SK-N-SH (cell line): ENCODE data around the gene BLCAP. TPM values are rescaled to one million over a fixed set of nuclear protein-coding genes. Genes with fewer than 3 reads are reported as not detected.
"Not testable (repeated sequence)": the region's sequence is repeated elsewhere in the genome, so short reads cannot be mapped to it uniquely, and the experiment has no call there.

ENCODE experiments used
- CTCF ChIA-PET: fragments of 300-600, 350-600 bp; formaldehyde crosslinking; extraction: SDS; loops from one replicate; lab custom pipeline; 2021; lab: Yijun Ruan, JAX
- POLR2A ChIA-PET: fragments of 350-600 bp; sonication (Branson Sonifier 250); formaldehyde crosslinking; extraction: SDS; loops from one replicate; lab custom pipeline; 2020; ENCODE audit warnings: antibody characterized with exemption, inconsistent platforms; lab: Yijun Ruan, JAX
- DNase-seq: peaks from one replicate; pipeline ENCODE4 v3.0.0; 2012
- H2AFZ ChIP-seq: fragments of 200-600 bp; sonication (generic); 2 replicates; pipeline ENCODE4 v1.8.1; 2016; ENCODE audit warnings: antibody characterized with exemption, mild to moderate bottlenecking, low read depth
- H3F3A ChIP-seq: fragments of 200-600 bp; sonication (generic); replicated peaks from 2 replicates; pipeline ENCODE3; 2016; ENCODE audit warnings: antibody characterized with exemption, mild to moderate bottlenecking; ENCODE audit not compliant: insufficient read depth
- H3K27ac ChIP-seq, 2 experiments: fragments of 200-500 bp in 1 of 2; fragments of 200-600 bp in 1 of 2; sonication (Bioruptor generic) in 1 of 2; sonication (generic), shearing (Covaris generic) in 1 of 2; 2 replicates each; pipeline versions ENCODE4 v1.5.1 to v1.6.1; 2014 to 2016; ENCODE audit warnings: low read depth in 2 of 2, inconsistent platforms in 1 of 2, low read length in 1 of 2, mild to moderate bottlenecking in 1 of 2, mixed read lengths in 1 of 2
- H3K27me3 ChIP-seq: fragments of 200-600 bp; sonication (generic), shearing (Covaris generic); 2 replicates; pipeline ENCODE4 v1.6.1; 2016; ENCODE audit warnings: mixed run types; ENCODE audit not compliant: insufficient read depth
- H3K36me3 ChIP-seq, 2 experiments: fragments of 200-500 bp in 1 of 2; fragments of 200-600 bp in 1 of 2; sonication (Bioruptor generic) in 1 of 2; sonication (generic) in 1 of 2; replicated peaks in 1 of 2; 2 replicates each; pipeline versions ENCODE3 to v1.5.1; 2014 to 2016; ENCODE audit warnings: low read length in 1 of 2, mild to moderate bottlenecking in 1 of 2; ENCODE audit not compliant: insufficient read depth in 2 of 2, control insufficient read depth in 1 of 2
- H3K4me1 ChIP-seq, 2 experiments: fragments of 200-500 bp in 1 of 2; fragments of 200-600 bp in 1 of 2; sonication (Bioruptor generic) in 1 of 2; sonication (generic), shearing (Covaris generic) in 1 of 2; 2 replicates each; pipeline versions ENCODE4 v1.5.1 to v1.6.1; 2014 to 2016; ENCODE audit warnings: low read depth in 1 of 2, low read length in 1 of 2, mixed run types in 1 of 2; ENCODE audit not compliant: insufficient read depth in 2 of 2, control insufficient read depth in 1 of 2
- H3K4me2 ChIP-seq: fragments of 200-600 bp; sonication (generic), shearing (Covaris generic); 2 replicates; pipeline ENCODE4 v1.6.1; 2017; ENCODE audit warnings: mixed run types
- H3K4me3 ChIP-seq, 2 experiments: fragments of 200-500 bp in 1 of 2; fragments of 200-600 bp in 1 of 2; sonication (Bioruptor generic) in 1 of 2; sonication (generic), shearing (Covaris generic) in 1 of 2; 2 replicates each; pipeline versions ENCODE4 v1.5.1 to v1.8.1; 2014 to 2016; ENCODE audit warnings: low read depth in 2 of 2, inconsistent platforms in 1 of 2, low read length in 1 of 2, mild to moderate bottlenecking in 1 of 2, mixed read lengths in 1 of 2, moderate library complexity in 1 of 2
- H3K79me2 ChIP-seq: fragments of 200-600 bp; sonication (generic); 2 replicates; pipeline ENCODE4 v1.8.1; 2017; ENCODE audit warnings: mild to moderate bottlenecking; ENCODE audit not compliant: insufficient read depth
- H3K9ac ChIP-seq: fragments of 200-600 bp; sonication (generic); 2 replicates; pipeline ENCODE4 v1.6.1; 2017; ENCODE audit warnings: mixed run types
- H3K9me2 ChIP-seq: fragments of 200-600 bp; sonication (generic); 2 replicates; pipeline ENCODE4 v1.6.1; 2017; ENCODE audit warnings: mixed run types
- H3K9me3 ChIP-seq: fragments of 200-600 bp; sonication (generic); 2 replicates; pipeline ENCODE4 v1.6.1; 2017; ENCODE audit warnings: mixed run types, mild to moderate bottlenecking, moderate library complexity
- H4K20me1 ChIP-seq: fragments of 200-600 bp; sonication (generic); 2 replicates; pipeline ENCODE4 v1.6.1; 2017; ENCODE audit warnings: mild to moderate bottlenecking, mixed run types; ENCODE audit not compliant: insufficient read depth
- FOSL2 ChIP-seq: IDR thresholded peaks from 2 replicates; pipeline ENCODE4 v1.4.0; 2012; ENCODE audit warnings: low read depth, mild to moderate bottlenecking, moderate library complexity, borderline replicate concordance
- GABPA ChIP-seq: IDR thresholded peaks from 2 replicates; pipeline ENCODE4 v1.4.0; 2012; ENCODE audit warnings: low read depth, mild to moderate bottlenecking
- MEF2A ChIP-seq: IDR thresholded peaks from 2 replicates; pipeline ENCODE4 v1.4.0; 2012; ENCODE audit warnings: low read depth, borderline replicate concordance
- RCOR1 ChIP-seq: fragments of 150-350 bp; IDR thresholded peaks from 2 replicates; pipeline ENCODE4 v1.6.1; 2017; ENCODE audit warnings: antibody characterized with exemption, low read length
- RFX5 ChIP-seq: IDR thresholded peaks from 2 replicates; pipeline ENCODE4 v1.6.1; 2012; ENCODE audit warnings: mild to moderate bottlenecking, improper control_type of control experiment, low read length
- SIN3A ChIP-seq: IDR thresholded peaks from 2 replicates; pipeline ENCODE4 v1.6.1; 2012; ENCODE audit warnings: low read depth, mild to moderate bottlenecking, low read length, moderate library complexity, borderline replicate concordance
- SMC3 ChIP-seq: IDR thresholded peaks from 2 replicates; pipeline ENCODE4 v1.6.1; 2012; ENCODE audit warnings: low read depth, low read length, improper control_type of control experiment
- TCF12 ChIP-seq: IDR thresholded peaks from 2 replicates; pipeline ENCODE4 v1.4.0; 2012
- TEAD4 ChIP-seq: IDR thresholded peaks from 2 replicates; pipeline ENCODE4 v1.4.0; 2012; ENCODE audit warnings: mild to moderate bottlenecking, borderline replicate concordance; ENCODE audit not compliant: insufficient read depth
- YY1 ChIP-seq: IDR thresholded peaks from 2 replicates; pipeline ENCODE4 v1.4.0; 2012; ENCODE audit warnings: low read depth, mild to moderate bottlenecking
- WGBS: methylation state at CpG from one replicate; pipeline ENCODE4 v1.1.6; 2017; ENCODE audit warnings: low lambda C conversion rate; 5-methylcytosine and 5-hydroxymethylcytosine counted together
- polyA plus RNA-seq, 3 experiments: library from polyadenylated mRNA; depleted of rRNA; stranded (reverse); fragments of >200 nt; gene quantifications; 2 replicates each; pipeline ENCODE4 v1.2.3, GENCODE V29; 2012
- TF ChIP-seq, protein P1 (sequence below): IDR thresholded peaks from 2 replicates; pipeline ENCODE4 v1.4.0; 2012; ENCODE audit warnings: low read depth, borderline replicate concordance
- TF ChIP-seq, protein P2 (sequence below): IDR thresholded peaks from 2 replicates; pipeline ENCODE4 v1.4.0; 2012; ENCODE audit warnings: low read depth
- TF ChIP-seq, protein P3 (sequence below): fragments of 200-600 bp; sonication (generic); IDR thresholded peaks from 2 replicates; pipeline ENCODE4 v1.6.1; 2017; ENCODE audit warnings: antibody characterized with exemption, mild to moderate bottlenecking, moderate library complexity

BLCAP gene
- polyA plus RNA-seq, 1 of the 3 experiments (the other 2 are of a cell fraction): 55.8 TPM

DNA sequence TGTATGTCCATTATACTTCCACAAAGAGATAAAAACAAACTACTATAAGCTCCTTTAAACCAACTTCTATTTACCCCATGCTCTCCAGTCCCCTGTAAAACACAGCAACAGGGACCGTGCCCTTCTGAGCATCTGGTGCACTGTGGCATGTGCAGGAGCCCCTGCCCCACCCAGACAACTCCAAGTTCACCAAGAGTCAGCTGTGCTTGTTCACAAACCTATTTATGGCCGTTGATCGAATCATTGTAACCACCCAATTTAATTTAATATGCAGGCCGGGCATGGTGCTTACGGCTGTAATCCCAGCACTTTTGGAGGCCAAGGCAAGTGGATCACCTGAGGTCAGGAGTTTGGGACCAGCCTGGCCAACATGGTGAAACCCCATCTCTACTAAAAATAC, 13.7 kb upstream of the BLCAP start:
- Histone ChIP-seq H3K4me2 (no peak overlapping the region), H3K79me2 (no peaks in the 10 kb centered on the region), H3F3A (no peaks in the 10 kb centered on the region), H3K4me1 (no peaks in the 10 kb centered on the region), H3K4me3 (no peak overlapping the region), H3K36me3 (no peaks in the 10 kb centered on the region), H2AFZ (no peak overlapping the region), H4K20me1 (no peaks in the 10 kb centered on the region)
- POLR2A ChIA-PET: no interaction called here
- no peak for TF ChIP-seq SIN3A
- no peak for TF ChIP-seq SMC3
- TF ChIP-seq, protein P1, sequence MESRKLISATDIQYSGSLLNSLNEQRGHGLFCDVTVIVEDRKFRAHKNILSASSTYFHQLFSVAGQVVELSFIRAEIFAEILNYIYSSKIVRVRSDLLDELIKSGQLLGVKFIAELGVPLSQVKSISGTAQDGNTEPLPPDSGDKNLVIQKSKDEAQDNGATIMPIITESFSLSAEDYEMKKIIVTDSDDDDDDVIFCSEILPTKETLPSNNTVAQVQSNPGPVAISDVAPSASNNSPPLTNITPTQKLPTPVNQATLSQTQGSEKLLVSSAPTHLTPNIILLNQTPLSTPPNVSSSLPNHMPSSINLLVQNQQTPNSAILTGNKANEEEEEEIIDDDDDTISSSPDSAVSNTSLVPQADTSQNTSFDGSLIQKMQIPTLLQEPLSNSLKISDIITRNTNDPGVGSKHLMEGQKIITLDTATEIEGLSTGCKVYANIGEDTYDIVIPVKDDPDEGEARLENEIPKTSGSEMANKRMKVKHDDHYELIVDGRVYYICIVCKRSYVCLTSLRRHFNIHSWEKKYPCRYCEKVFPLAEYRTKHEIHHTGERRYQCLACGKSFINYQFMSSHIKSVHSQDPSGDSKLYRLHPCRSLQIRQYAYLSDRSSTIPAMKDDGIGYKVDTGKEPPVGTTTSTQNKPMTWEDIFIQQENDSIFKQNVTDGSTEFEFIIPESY: no peak
- TF ChIP-seq TEAD4: no peak
- TF ChIP-seq, protein P2, sequence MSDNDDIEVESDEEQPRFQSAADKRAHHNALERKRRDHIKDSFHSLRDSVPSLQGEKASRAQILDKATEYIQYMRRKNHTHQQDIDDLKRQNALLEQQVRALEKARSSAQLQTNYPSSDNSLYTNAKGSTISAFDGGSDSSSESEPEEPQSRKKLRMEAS: no peak
- TF ChIP-seq RCOR1: no peak
- no peak for TF ChIP-seq GABPA
- no peak for TF ChIP-seq MEF2A
- TF ChIP-seq YY1: no peak
- TF ChIP-seq TCF12: no peak
- no peak for TF ChIP-seq RFX5
- TF ChIP-seq, protein P3, sequence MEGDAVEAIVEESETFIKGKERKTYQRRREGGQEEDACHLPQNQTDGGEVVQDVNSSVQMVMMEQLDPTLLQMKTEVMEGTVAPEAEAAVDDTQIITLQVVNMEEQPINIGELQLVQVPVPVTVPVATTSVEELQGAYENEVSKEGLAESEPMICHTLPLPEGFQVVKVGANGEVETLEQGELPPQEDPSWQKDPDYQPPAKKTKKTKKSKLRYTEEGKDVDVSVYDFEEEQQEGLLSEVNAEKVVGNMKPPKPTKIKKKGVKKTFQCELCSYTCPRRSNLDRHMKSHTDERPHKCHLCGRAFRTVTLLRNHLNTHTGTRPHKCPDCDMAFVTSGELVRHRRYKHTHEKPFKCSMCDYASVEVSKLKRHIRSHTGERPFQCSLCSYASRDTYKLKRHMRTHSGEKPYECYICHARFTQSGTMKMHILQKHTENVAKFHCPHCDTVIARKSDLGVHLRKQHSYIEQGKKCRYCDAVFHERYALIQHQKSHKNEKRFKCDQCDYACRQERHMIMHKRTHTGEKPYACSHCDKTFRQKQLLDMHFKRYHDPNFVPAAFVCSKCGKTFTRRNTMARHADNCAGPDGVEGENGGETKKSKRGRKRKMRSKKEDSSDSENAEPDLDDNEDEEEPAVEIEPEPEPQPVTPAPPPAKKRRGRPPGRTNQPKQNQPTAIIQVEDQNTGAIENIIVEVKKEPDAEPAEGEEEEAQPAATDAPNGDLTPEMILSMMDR: no peak
- no peak for TF ChIP-seq FOSL2
- TF ChIP-seq, all 33 proteins: peak for 0
- DNase-seq: no peak
- H3K9me3 ChIP-seq: no peaks in the 10 kb centered on the region
- no peaks in the 10 kb centered on the region for H3K9me2 ChIP-seq
- CTCF ChIA-PET: interaction anchor here (1.0 to 2.6 kb wide), 4 partner anchors 338 to 681 kb away, joined by 3 to 16 read pairs (median 6); no protein-coding TSS in a partner anchor
- H3K27me3 ChIP-seq: peaks cover 7% of the 10 kb centered on the region; the same call in 1 of the 2 replicates
- 85% methylated on average over 5 of the region's 5 CpGs for WGBS
- no peak overlapping the region for H3K9ac ChIP-seq
- no peak overlapping the region for H3K27ac ChIP-seq

DNA sequence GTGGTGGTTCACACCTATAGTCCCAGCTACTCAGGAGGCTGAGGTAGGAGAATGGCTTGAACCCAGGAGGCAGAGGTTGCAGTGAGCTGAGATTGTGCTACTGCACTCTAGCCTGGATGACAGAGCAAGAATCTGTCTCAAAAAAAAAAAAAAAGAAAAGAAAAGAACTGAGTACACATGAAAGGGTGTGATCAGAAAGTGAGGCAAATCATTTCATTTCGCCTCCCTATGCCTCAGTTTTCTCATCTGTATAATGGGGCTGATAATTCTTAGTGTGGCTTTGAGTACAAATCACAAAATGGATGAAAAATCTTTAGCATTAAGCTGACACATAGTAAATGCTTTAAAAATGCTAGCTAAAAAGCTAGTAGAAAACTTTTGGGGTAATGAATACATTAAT, 13.2 kb upstream of the BLCAP start:
- H3K79me2 ChIP-seq, H3K4me2 ChIP-seq, H3K27ac ChIP-seq, H2AFZ ChIP-seq, DNase-seq, H3K4me1 ChIP-seq, H4K20me1 ChIP-seq, H3K9me2 ChIP-seq, H3K9me3 ChIP-seq, POLR2A ChIA-PET, H3K27me3 ChIP-seq, H3K9ac ChIP-seq, H3K4me3 ChIP-seq, H3F3A ChIP-seq, H3K36me3 ChIP-seq: not testable (repeated sequence)
- WGBS: 20% methylated on average over 1 of the region's 1 CpG
- CTCF ChIA-PET: interaction anchor here (2.6 kb wide), 1 partner anchor 345 kb away, joined by 16 read pairs; no protein-coding TSS in a partner anchor
